ENCODE measurements around the gene CNNM4.

The CNNM4 gene

GRCh38 chr2:96759548-96759947, 1.2 kb upstream of the CNNM4 start:
- no peak for DNase-seq

- peak; percentile 53 for DNase-seq
Observed at GRCh38 chr2:96760986-96761832, 507 bp downstream of the CNNM4 start.

GRCh38 chr2:96762529-96763311, 2.0 kb downstream of the CNNM4 start:
- peak; percentile 60 for DNase-seq

DNA sequence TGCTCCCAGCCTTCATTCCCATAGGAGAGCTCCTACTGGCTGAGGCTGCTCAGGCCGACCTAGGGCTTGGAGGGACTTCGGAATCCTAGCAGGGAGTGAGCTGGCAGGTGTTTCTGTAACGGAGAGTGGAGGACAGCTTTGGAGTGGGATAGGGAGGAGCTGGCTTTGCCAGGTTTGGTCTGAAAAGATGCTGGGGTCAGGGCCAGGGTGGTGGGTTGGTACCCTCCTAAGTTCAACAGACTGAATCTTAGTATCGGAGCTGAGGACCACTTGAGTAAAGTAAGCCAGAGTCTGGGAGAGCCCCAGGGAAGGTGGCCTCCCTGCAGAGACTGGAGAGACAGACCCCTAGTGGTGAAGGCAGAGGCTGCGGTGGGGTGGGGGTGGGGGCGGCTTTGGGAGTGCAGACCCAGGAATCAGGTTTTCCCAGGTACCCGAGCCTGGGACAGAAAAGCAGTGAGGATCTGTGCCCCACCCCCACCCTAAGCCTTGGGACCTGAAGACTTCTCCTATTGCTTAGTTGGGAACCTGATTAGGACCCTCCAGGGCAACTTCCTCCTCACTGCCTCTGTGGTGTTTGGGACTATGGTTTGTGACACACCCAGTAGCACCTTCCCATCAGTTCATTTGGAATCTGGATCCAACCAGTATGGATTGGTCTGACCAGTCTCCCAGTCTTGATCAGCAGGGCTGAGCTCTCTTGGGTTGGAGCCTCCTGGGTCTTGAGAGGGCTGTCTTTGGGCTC, 3.0 kb downstream of the CNNM4 start:
- DNase-seq, result peak; percentile 72

DNA sequence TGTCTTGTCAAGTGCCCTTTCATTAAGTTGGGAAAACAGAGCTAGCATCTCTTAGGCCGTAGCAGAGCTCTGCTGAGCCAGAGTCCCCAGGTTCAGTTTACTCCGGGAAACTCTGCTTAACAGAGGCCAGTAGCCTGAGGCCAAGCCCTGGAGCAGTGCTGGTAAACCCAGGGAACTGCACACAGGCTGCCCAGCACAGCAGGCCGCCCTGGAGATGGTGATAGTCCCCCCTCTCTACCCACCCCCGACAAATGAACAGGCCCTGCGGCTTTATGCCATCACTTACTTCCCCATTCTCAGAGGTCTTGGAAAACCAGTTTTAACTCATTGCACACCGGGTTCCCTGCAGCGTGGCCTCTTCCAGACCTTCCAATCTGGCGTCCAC, 3.5 kb downstream of the CNNM4 start:
- peak; percentile 93 for DNase-seq

GRCh38 chr2:96767135-96767871, 6.6 kb downstream of the CNNM4 start:
- DNase-seq, result no peak

DNA sequence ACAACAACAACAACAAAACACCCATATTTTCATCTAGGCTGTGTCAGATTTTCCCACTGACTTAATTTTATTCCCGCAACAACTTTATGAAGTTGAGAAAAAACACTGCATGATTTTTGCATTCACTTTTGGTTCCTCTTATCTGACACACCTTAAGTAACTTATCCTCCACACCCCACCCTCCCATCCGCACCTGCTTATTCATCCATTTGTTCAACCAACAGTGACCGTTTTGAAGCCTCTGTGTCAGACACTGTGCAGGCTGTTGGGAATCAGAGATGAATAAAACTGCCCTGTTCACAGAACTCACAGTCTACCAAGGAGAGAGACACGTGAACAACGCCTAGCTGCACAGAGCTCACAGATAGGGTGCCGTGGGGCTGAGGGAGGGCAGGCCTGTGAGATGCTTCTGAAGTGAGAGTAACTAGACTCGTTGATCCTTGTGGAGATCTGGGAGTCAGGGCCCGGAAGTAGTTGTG, 7.4 kb downstream of the CNNM4 start:
- DNase-seq, result no peak

DNA sequence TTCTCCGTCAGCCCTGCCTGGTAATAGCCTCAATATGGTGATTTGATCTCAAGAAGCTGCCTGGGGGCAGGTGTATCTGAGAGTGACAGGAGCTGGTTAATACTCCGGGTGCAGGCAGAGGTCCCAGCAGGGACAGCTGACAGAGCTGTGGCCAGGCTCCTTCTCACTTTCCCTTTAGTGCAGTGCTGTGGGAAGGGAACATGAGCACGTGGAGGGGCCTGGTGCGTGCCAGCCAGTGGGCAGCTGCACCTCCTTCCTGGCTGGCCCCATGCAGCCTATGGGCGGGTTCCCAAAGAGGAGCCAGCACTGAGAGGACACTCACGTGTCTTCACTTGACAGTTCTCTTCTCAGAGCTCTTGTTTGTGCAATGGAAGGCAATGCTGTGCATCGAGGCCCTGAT, 9.1 kb downstream of the CNNM4 start:
- DNase-seq, result no peak

- DNase-seq, result no peak
Observed at GRCh38 chr2:96770442-96771202, 9.9 kb downstream of the CNNM4 start.

DNA sequence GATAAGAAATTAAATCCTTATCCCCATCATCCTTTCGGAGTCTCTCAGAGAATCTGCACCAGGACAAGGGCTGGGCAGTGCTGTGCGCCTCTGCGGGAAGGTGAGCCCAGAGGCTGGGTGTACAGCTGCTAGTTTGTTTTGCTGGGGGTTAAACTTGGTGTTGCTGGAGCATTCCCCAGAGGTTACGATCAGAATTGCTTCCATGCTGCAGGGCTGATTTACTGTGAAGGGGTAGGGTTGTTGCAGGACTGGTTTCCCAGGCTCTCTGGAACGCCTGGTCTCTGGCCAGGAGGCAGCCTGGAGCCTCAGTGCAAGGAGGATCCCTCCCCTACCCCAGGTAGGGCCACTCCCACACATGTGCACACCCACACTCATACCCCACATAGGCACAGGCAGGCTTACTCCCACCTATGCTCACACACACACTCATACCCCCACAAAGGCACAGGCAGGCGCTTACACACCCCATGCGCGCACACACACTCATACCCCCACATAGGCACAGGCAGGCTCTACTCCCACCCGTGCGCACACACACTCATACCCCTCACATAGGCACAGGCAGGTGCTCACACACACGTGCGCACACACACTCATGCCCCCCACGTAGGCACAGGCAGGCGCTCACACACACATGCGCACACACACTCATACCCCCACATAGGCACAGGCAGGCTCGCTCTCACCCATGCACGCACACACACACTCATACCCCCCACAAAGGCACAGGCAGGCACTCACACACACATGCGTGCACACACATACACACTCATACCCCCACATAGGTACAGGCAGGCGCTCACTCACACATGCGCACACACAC, 11.3 kb downstream of the CNNM4 start:
- no peak for DNase-seq

DNA sequence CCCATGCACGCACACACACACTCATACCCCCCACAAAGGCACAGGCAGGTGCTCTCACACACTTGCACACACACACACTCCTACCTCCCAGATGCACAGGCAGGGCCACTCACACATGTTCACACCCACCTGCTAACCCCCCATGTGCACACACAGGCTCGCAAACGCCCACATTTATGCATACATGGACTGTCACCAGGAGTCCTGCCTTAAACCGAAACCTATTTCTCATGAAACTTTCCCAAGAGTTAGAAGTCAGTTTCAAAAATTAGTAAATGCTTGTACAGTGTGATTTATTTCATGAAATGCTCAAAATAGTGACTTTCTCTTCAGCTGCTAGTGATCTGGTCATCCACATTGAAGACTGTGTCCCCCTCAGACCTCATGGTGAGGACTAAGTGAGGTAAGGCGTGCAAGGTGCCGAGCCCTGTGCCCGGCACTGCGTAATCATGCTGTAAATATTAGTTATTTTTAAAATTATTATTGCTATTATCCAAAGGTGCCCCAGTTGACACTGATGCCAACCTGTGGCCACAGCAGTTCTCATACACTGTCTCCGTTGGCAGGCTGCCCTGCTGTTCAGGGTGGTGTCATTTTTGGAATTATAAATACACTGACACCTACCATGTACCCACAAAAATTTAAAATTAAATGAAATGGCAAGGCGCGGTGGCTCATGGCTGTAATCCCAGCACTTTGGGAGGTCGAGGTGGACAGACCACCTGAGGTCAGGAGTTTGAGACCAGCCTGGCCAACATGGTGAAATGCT, 12.4 kb downstream of the CNNM4 start:
- no peak for DNase-seq

DNA sequence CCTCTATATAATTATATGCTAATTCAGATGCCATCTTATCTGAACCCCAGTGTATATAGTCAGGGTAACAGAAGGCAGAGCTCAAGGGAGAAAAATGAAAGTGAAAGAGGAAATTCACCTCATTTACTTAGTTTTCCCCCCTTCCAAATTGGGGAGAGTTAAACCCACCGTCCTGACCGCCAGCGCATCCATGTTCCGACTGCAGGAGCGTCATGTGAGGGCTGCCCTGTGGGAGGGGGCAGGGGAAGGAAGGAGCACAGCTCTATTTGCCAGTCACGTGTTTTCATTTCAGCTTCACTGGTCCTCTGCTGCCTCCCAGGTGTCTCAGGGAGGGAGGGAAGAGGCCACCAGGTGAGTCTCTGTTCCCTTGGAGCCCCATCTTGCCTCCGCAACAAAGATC, 13.2 kb downstream of the CNNM4 start:
- DNase-seq, result peak; percentile 76

DNA sequence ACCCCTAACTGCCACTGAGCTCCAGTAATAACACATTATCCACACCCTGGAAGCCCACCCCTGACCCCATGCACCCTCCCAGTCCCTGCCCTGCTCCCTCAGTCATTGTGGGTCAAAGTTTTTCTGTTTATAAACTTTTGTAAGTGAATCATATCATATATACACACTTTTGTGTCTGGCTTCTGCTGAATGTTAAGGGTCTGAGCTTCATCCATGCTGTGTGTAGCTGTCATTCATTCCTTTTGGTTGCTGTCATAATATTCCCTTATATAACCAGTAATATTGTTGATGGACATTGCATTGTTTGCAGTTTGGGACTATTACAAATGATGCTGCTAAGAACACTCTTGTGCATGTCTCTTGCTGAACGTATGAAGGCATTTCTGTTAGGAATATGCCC, 14.5 kb downstream of the CNNM4 start:
- no peak for DNase-seq

DNA sequence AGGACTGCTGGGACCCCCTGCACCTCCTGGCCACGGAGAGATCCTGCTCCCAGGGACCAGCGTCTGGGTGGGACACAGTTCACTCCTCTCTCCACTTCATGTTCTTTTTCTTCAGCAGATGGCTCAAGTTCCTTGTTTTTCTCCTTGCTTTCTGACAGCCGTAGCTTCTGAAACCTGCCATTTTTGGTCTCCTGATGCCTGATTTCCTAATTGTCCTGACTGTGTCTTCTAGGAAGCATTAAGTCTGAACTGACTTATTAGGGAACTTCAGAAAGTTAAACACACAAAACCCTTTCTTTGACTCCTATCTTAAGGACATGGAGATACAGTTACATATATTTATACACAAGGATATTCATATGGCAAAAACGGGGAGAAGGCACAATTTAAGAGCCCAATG, 22.7 kb downstream of the CNNM4 start:
- no peak for DNase-seq

DNA sequence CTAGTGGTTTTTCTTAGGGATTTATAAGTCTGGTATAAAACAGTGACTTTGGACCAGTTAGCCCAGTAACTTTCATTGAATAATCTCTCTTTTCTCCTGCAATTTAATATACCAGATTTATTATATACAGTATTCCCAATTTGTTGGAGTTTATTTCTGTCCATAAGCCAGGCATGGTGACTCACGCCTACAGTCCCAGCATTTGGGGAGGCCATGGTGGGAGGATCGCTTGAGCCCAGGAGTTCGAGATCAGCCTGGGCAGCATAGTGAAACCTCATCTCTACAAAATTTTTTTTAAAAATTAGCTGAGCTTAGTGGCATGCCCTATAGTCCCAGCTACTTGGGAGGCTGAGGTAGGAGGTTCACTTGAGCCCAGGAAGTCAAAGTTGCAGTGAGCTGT, 26.7 kb downstream of the CNNM4 start:
- no peak for DNase-seq

- DNase-seq, result no peak
Observed at GRCh38 chr2:96788442-96789244, 27.9 kb downstream of the CNNM4 start.

- DNase-seq, result no peak
Observed at GRCh38 chr2:96789245-96789617, 28.5 kb downstream of the CNNM4 start.

- DNase-seq, result no peak
Observed at GRCh38 chr2:96792772-96793749, 32.4 kb downstream of the CNNM4 start.

All from hematopoietic multipotent progenitor cell treated with erythropoietin and hydrocortisone succinate and interleukin-3 and kit ligand, for 4 days (in vitro differentiated cells).